Colonic mucosa (tissue), 4 donors: ENCODE measurements around the gene AK4. TPM values are rescaled to one million over a fixed set of nuclear protein-coding genes. Genes with fewer than 3 reads are reported as not detected.

Experiments
- DNase-seq: peaks from one replicate; pipeline ENCODE4 v3.0.0-alpha.2; 2020
- H3K27ac ChIP-seq: fragments of 200-600 bp; one replicate; pipeline ENCODE4 v1.8.0; 2021
- H3K27me3 ChIP-seq: fragments of 200-600 bp; one replicate; pipeline ENCODE4 v1.8.0; 2021
- H3K36me3 ChIP-seq: fragments of 200-600 bp; one replicate; pipeline ENCODE4 v1.8.0; 2021
- H3K4me1 ChIP-seq: fragments of 200-600 bp; one replicate; pipeline ENCODE4 v1.8.0; 2021; ENCODE audit warnings: mild to moderate bottlenecking
- H3K4me3 ChIP-seq: fragments of 200-600 bp; one replicate; pipeline ENCODE4 v1.8.0; 2021
- H3K9ac ChIP-seq, 2 donors: one replicate each; pipeline ENCODE4 v1.7.0; 2013; ENCODE audit warnings: control low read depth in 2 of 2, low read depth in 2 of 2, low read length in 2 of 2
- H3K9me3 ChIP-seq: fragments of 200-600 bp; one replicate; pipeline ENCODE4 v1.8.0; 2021
- intact Hi-C: fragments of 100-400 bp; cut with DNase I; formaldehyde crosslinking; loops from one replicate; pipeline ENCODE4 v1.14.1; 2022
- total RNA-seq, 2 donors: library from RNA; stranded (reverse); fragmentation: NEBNext Ultra II Directional in 1 of 2; extraction: Animal tissue kit (Norgen Biotek cat#: 25700) in 1 of 2; gene quantifications; one replicate each; pipeline ENCODE4 v1.2.1, GENCODE V29; 2021
- TF ChIP-seq, protein P1 (sequence below): fragments of 200-600 bp; IDR thresholded peaks from one replicate; pipeline ENCODE4 v1.8.0; 2022; ENCODE audit warnings: antibody characterized with exemption, mild to moderate bottlenecking
- donor health status: healthy.
- donor health status: DM: no; HTN: no; CAD: no.
- donor health status: DM: no; HTN: no; CAD: no.

The AK4 gene
- total RNA-seq, 2 donors from 2014 or later = 60.3 to 112 TPM

GRCh38 chr1:65196926-65197325, 48.9 kb downstream of the AK4 start:
- Histone ChIP-seq H3K9ac (no peak overlapping the region), H3K9me3 (no peaks in the 10 kb centered on the region), H3K27me3 (no peaks in the 10 kb centered on the region)

DNA sequence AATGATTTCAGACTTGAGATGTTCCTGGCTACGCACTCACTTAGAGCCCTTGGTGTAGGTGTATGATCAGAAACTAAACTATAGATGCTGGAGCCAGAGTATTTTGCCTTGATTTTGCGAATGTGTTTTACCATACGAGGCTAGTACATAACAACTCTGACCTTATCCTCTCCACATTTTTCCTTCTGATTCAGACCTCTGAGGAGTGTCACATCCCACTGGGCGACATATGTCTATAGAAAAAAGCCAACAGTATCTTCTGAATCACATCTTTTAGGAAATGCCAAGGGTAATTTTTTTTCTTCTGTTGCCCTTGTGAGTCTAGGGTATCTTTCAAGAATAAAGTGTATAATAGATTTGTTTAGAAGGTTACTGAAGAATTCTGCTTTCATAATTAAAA, 49.6 kb downstream of the AK4 start:
- TF ChIP-seq, protein P1, sequence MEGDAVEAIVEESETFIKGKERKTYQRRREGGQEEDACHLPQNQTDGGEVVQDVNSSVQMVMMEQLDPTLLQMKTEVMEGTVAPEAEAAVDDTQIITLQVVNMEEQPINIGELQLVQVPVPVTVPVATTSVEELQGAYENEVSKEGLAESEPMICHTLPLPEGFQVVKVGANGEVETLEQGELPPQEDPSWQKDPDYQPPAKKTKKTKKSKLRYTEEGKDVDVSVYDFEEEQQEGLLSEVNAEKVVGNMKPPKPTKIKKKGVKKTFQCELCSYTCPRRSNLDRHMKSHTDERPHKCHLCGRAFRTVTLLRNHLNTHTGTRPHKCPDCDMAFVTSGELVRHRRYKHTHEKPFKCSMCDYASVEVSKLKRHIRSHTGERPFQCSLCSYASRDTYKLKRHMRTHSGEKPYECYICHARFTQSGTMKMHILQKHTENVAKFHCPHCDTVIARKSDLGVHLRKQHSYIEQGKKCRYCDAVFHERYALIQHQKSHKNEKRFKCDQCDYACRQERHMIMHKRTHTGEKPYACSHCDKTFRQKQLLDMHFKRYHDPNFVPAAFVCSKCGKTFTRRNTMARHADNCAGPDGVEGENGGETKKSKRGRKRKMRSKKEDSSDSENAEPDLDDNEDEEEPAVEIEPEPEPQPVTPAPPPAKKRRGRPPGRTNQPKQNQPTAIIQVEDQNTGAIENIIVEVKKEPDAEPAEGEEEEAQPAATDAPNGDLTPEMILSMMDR = no peak
- no peaks in the 10 kb centered on the region for H3K27me3 ChIP-seq
- H3K9me3 ChIP-seq = no peaks in the 10 kb centered on the region
- H3K4me1 ChIP-seq = no peaks in the 10 kb centered on the region
- intact Hi-C loops = no loop called here
- H3K27ac ChIP-seq = no peak overlapping the region
- H3K4me3 ChIP-seq = no peak overlapping the region
- no peak for DNase-seq
- H3K36me3 ChIP-seq = no peaks in the 10 kb centered on the region
- no peak overlapping the region for H3K9ac ChIP-seq

More at GRCh38 chr1:65196926-65197325, 48.9 kb downstream of the AK4 start:
- intact Hi-C loops = no loop called here
- no peaks in the 10 kb centered on the region for H3K36me3 ChIP-seq
- TF ChIP-seq, protein P1 = no peak
- no peak overlapping the region for H3K27ac ChIP-seq
- no peaks in the 10 kb centered on the region for H3K4me1 ChIP-seq
- no peak for DNase-seq
- H3K4me3 ChIP-seq = no peak overlapping the region

GRCh38 chr1:65198096-65198495, 50.1 kb downstream of the AK4 start:
- no peak for DNase-seq
- Histone ChIP-seq H3K4me3 (no peak overlapping the region), H3K9ac (no peak overlapping the region), H3K9me3 (no peaks in the 10 kb centered on the region), H3K36me3 (no peaks in the 10 kb centered on the region), H3K27ac (no peak overlapping the region), H3K27me3 (no peaks in the 10 kb centered on the region), H3K4me1 (no peaks in the 10 kb centered on the region)
- TF ChIP-seq, protein P1 = no peak
- intact Hi-C loops = no loop called here

DNA sequence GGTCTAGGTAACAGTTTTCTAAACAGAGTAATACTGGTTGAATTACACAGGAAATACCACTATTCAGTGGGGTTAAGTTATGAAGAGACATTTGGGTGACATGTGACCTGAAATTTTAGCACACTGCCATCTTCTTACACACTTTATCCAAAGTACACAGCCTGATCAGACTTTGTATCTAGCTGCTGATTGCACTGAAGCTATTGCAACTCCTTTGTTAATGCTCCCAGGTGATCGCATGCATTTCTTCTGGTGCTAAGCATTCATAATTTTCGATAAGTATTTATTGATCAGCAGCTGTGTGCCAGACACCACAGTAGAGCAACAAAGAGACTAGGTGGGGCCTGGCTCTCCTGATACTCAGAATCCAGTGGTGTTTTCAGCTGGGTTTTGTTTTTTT, 52.4 kb downstream of the AK4 start:
- Histone ChIP-seq H3K4me3 (no peak overlapping the region), H3K27ac (no peak overlapping the region), H3K9ac (no peak overlapping the region), H3K27me3 (no peaks in the 10 kb centered on the region), H3K4me1 (no peaks in the 10 kb centered on the region), H3K36me3 (no peaks in the 10 kb centered on the region), H3K9me3 (no peaks in the 10 kb centered on the region)
- TF ChIP-seq, protein P1 = no peak
- DNase-seq = no peak
- intact Hi-C loops = no loop called here

GRCh38 chr1:65206836-65207235, 58.8 kb downstream of the AK4 start:
- Histone ChIP-seq H3K27me3 (no peaks in the 10 kb centered on the region), H3K36me3 (no peaks in the 10 kb centered on the region), H3K4me3 (no peak overlapping the region), H3K4me1 (no peaks in the 10 kb centered on the region), H3K9ac (no peak overlapping the region), H3K9me3 (no peaks in the 10 kb centered on the region), H3K27ac (no peak overlapping the region)
- TF ChIP-seq, protein P1 = no peak
- intact Hi-C loops = loop anchor here (5.0 kb wide), 1 partner anchor 145 kb away; no protein-coding TSS in a partner anchor
- DNase-seq = no peak
